HG02884 (cell line): ENCODE measurements around the gene NPC1.
"Not testable (repeated sequence)": the region's sequence is repeated elsewhere in the genome, so short reads cannot be mapped to it uniquely, and the experiment has no call there.

ENCODE experiments used
- ATAC-seq: cut with Tn5 transposase; IDR thresholded peaks from one replicate; pipeline ENCODE4 v1.9.1; 2021; ENCODE audit warnings: mild to moderate bottlenecking, moderate library complexity; ENCODE audit not compliant: unreplicated experiment

Gene NPC1

GRCh38 chr18:23586249-23587196, at the start of gene NPC1:
NPC1 (minus strand) TSS chr18:23586506; CDS start chr18:23586343, 163 bp downstream.
- ATAC-seq, result peak; percentile 89

- no peak for ATAC-seq
Measured at GRCh38 chr18:23636071-23636399, 49.7 kb upstream of the NPC1 start.

GRCh38 chr18:23635283-23636070, 49.2 kb upstream of the NPC1 start:
- ATAC-seq, result no peak

- ATAC-seq, result no peak
Measured at GRCh38 chr18:23634692-23635091, 48.4 kb upstream of the NPC1 start.

GRCh38 chr18:23632615-23633014, 46.3 kb upstream of the NPC1 start:
- no peak for ATAC-seq

- no peak for ATAC-seq
Measured at GRCh38 chr18:23631746-23632145, 45.4 kb upstream of the NPC1 start.

- no peak for ATAC-seq
Measured at GRCh38 chr18:23631312-23631711, 45.0 kb upstream of the NPC1 start.

- ATAC-seq, result no peak
Measured at GRCh38 chr18:23629444-23629946, 43.2 kb upstream of the NPC1 start.

GRCh38 chr18:23627970-23628369, 41.7 kb upstream of the NPC1 start:
- no peak for ATAC-seq

GRCh38 chr18:23627321-23627720, 41.0 kb upstream of the NPC1 start:
- ATAC-seq, result no peak

GRCh38 chr18:23626451-23627279, 40.4 kb upstream of the NPC1 start:
- ATAC-seq, result no peak

GRCh38 chr18:23623040-23623439, 36.7 kb upstream of the NPC1 start:
- ATAC-seq, result no peak

- no peak for ATAC-seq
Measured at GRCh38 chr18:23619388-23619881, 33.1 kb upstream of the NPC1 start.

- no peak for ATAC-seq
Measured at GRCh38 chr18:23618862-23619387, 32.6 kb upstream of the NPC1 start.

- no peak for ATAC-seq
Measured at GRCh38 chr18:23617412-23618014, 31.2 kb upstream of the NPC1 start.

GRCh38 chr18:23616258-23616657, 30.0 kb upstream of the NPC1 start:
- ATAC-seq, result no peak

- ATAC-seq, result no peak
Measured at GRCh38 chr18:23614891-23615290, 28.6 kb upstream of the NPC1 start.

- ATAC-seq, result no peak
Measured at GRCh38 chr18:23614413-23614812, 28.1 kb upstream of the NPC1 start.

- ATAC-seq, result not testable (repeated sequence)
Measured at GRCh38 chr18:23613091-23613475, 26.8 kb upstream of the NPC1 start.
